NT2/D1 (cell line): ENCODE results near the gene PITHD1.

ENCODE experiments used
- YY1 ChIP-seq: IDR thresholded peaks from 2 replicates; pipeline ENCODE4 v1.6.1; 2011; ENCODE audit not compliant: insufficient read length, insufficient read depth
- ZNF274 ChIP-seq: IDR thresholded peaks from 2 replicates; pipeline ENCODE4 v1.6.1; 2011; ENCODE audit warnings: mild to moderate bottlenecking, low read depth, low read length

GRCh38 chr1:23799570-23800399 is 21.6 kb downstream of the PITHD1 start:
- TF ChIP-seq ZNF274 (no peak), YY1 (no peak)
